H9 (cell line): ENCODE data around the gene RAB39B. TPM values are rescaled to one million over a fixed set of nuclear protein-coding genes. Genes with fewer than 3 reads are reported as not detected.

Experiments used
- DNase-seq: peaks from one replicate; pipeline ENCODE4 v3.0.0-alpha.2; 2017
- H2AFZ ChIP-seq: one replicate; pipeline ENCODE4 v1.6.1; 2013; ENCODE audit warnings: mild to moderate bottlenecking, low read length, control low read depth, moderate library complexity
- H2AK5ac ChIP-seq: 2 replicates; pipeline ENCODE4 v1.6.1; 2013; ENCODE audit warnings: low read length, control low read depth, mixed read lengths; ENCODE audit not compliant: insufficient read length
- H2BK120ac ChIP-seq: one replicate; pipeline ENCODE4 v1.6.1; 2013; ENCODE audit warnings: low read depth, mild to moderate bottlenecking, low read length, control low read depth, inconsistent platforms; ENCODE audit not compliant: poor library complexity, severe bottlenecking
- H2BK12ac ChIP-seq: 2 replicates; pipeline ENCODE4 v1.6.1; 2013; ENCODE audit warnings: low read length, control low read depth, mixed read lengths, low read depth; ENCODE audit not compliant: insufficient read length
- H2BK15ac ChIP-seq: 2 replicates; pipeline ENCODE4 v1.6.1; 2013; ENCODE audit warnings: low read depth, low read length, control low read depth
- H2BK20ac ChIP-seq: one replicate; pipeline ENCODE4 v1.6.1; 2013; ENCODE audit warnings: low read depth, mild to moderate bottlenecking, low read length, control low read depth, inconsistent platforms; ENCODE audit not compliant: poor library complexity, severe bottlenecking
- H2BK5ac ChIP-seq: 2 replicates; pipeline ENCODE4 v1.6.1; 2013; ENCODE audit warnings: low read length, control low read depth, mixed read lengths; ENCODE audit not compliant: insufficient read length
- H3K14ac ChIP-seq: 2 replicates; pipeline ENCODE4 v1.6.1; 2013; ENCODE audit warnings: low read length, control low read depth; ENCODE audit not compliant: insufficient read depth
- H3K18ac ChIP-seq: 2 replicates; pipeline ENCODE4 v1.6.1; 2013; ENCODE audit warnings: low read depth, mild to moderate bottlenecking, mixed read lengths, low read length, control low read depth; ENCODE audit not compliant: insufficient read length
- H3K23ac ChIP-seq: 2 replicates; pipeline ENCODE4 v1.6.1; 2013; ENCODE audit warnings: low read length, control low read depth, mixed read lengths, low read depth; ENCODE audit not compliant: insufficient read length
- H3K23me2 ChIP-seq: 2 replicates; pipeline ENCODE4 v1.6.1; 2013; ENCODE audit warnings: low read depth, mild to moderate bottlenecking, mixed read lengths, low read length, control low read depth; ENCODE audit not compliant: insufficient read length, poor library complexity, severe bottlenecking
- H3K27ac ChIP-seq: 2 replicates; pipeline ENCODE4 v1.5.1; 2013; ENCODE audit warnings: low read length, control low read depth, mixed read lengths, low read depth; ENCODE audit not compliant: insufficient read length
- H3K27me3 ChIP-seq: 2 replicates; pipeline ENCODE4 v1.6.1; 2013; ENCODE audit warnings: low read length, control low read depth, inconsistent platforms; ENCODE audit not compliant: insufficient read depth
- H3K4ac ChIP-seq: 2 replicates; pipeline ENCODE4 v1.6.1; 2013; ENCODE audit warnings: low read depth, mild to moderate bottlenecking, control low read depth, inconsistent platforms, low read length, moderate library complexity
- H3K4me1 ChIP-seq: 2 replicates; pipeline ENCODE4 v1.6.1; 2013; ENCODE audit warnings: low read length, control low read depth, inconsistent platforms; ENCODE audit not compliant: insufficient read depth
- H3K4me2 ChIP-seq: 2 replicates; pipeline ENCODE4 v1.6.1; 2013; ENCODE audit warnings: low read length, control low read depth, mixed read lengths; ENCODE audit not compliant: insufficient read length, insufficient read depth
- H3K56ac ChIP-seq: 2 replicates; pipeline ENCODE4 v1.6.1; 2013; ENCODE audit warnings: low read depth, mild to moderate bottlenecking, mixed read lengths, low read length, control low read depth; ENCODE audit not compliant: insufficient read length
- H3K79me1 ChIP-seq: 2 replicates; pipeline ENCODE4 v1.6.1; 2013; ENCODE audit warnings: low read depth, mild to moderate bottlenecking, moderate library complexity, low read length, control low read depth, inconsistent platforms; ENCODE audit not compliant: insufficient read depth, poor library complexity, severe bottlenecking
- H3K79me2 ChIP-seq: 2 replicates; pipeline ENCODE4 v1.6.1; 2013; ENCODE audit warnings: low read length, control low read depth, inconsistent platforms; ENCODE audit not compliant: insufficient read depth
- H3K9ac ChIP-seq: 2 replicates; pipeline ENCODE4 v1.6.1; 2013; ENCODE audit warnings: low read length, control low read depth, mixed read lengths; ENCODE audit not compliant: insufficient read length; ENCODE audit errors: extremely low read depth
- H3K9me3 ChIP-seq: one replicate; pipeline ENCODE4 v1.6.1; 2013; ENCODE audit warnings: low read depth, low read length, inconsistent platforms; ENCODE audit not compliant: control insufficient read depth
- H3T11ph ChIP-seq: one replicate; pipeline ENCODE4 v1.6.1; 2013; ENCODE audit warnings: mild to moderate bottlenecking, low read length, control low read depth, inconsistent platforms
- H4K20me1 ChIP-seq: one replicate; pipeline ENCODE4 v1.6.1; 2013; ENCODE audit not compliant: control insufficient read depth, insufficient read length, insufficient read depth
- H4K5ac ChIP-seq: 2 replicates; pipeline ENCODE4 v1.6.1; 2013; ENCODE audit warnings: low read depth, mild to moderate bottlenecking, mixed read lengths, low read length, control low read depth; ENCODE audit not compliant: insufficient read length
- H4K8ac ChIP-seq: replicated peaks from 2 replicates; pipeline ENCODE4 v1.6.1; 2013; ENCODE audit warnings: low read length, control low read depth, mixed read lengths, low read depth; ENCODE audit not compliant: insufficient read length
- H4K91ac ChIP-seq: 2 replicates; pipeline ENCODE4 v1.6.1; 2013; ENCODE audit warnings: low read depth, mild to moderate bottlenecking, moderate library complexity, mixed read lengths, low read length, control low read depth; ENCODE audit not compliant: insufficient read length
- H3K27ac Mint-ChIP-seq, 3 experiments: 2 replicates in 2 of 3; 3 replicates in 1 of 3; pipeline ENCODE4 v1.8.0; 2020 to 2021; ENCODE audit warnings: mixed read lengths in 3 of 3, mild to moderate bottlenecking in 1 of 3, moderate library complexity in 1 of 3
- H3K27me3 Mint-ChIP-seq: 2 replicates; pipeline ENCODE4 v1.8.0; 2021; ENCODE audit warnings: low read depth, mild to moderate bottlenecking, moderate library complexity, mixed read lengths
- H3K36me3 Mint-ChIP-seq, 3 experiments: 2 replicates in 2 of 3; 3 replicates in 1 of 3; pipeline ENCODE4 v1.8.0; 2020 to 2021; ENCODE audit warnings: low read depth in 3 of 3, mixed read lengths in 3 of 3; ENCODE audit not compliant: insufficient read depth in 1 of 3
- H3K4me1 Mint-ChIP-seq, 2 experiments: 2 replicates each; pipeline ENCODE4 v1.8.0; 2020; ENCODE audit warnings: mixed read lengths in 2 of 2
- H3K4me3 Mint-ChIP-seq, 2 experiments: 2 replicates in 1 of 2; 3 replicates in 1 of 2; pipeline ENCODE4 v1.8.0; 2020 to 2021; ENCODE audit warnings: mild to moderate bottlenecking in 2 of 2, mixed read lengths in 2 of 2, moderate library complexity in 1 of 2
- H3K9me3 Mint-ChIP-seq, 2 experiments: 2 replicates in 1 of 2; 3 replicates in 1 of 2; pipeline ENCODE4 v1.8.0; 2020; ENCODE audit warnings: mild to moderate bottlenecking in 2 of 2, mixed read lengths in 2 of 2, moderate library complexity in 1 of 2
- CTCF ChIP-seq: fragments of 200-600 bp; sonication (generic); conservative IDR thresholded peaks from 3 replicates; pipeline ENCODE4 v1.8.0; 2021; ENCODE audit warnings: antibody characterized with exemption, mild to moderate bottlenecking
- WGBS: extraction: QIAGEN DNeasy Blood & Tissue Kit; methylation state at CpG from one replicate; pipeline ENCODE4 v1.1.7; 2013; ENCODE audit warnings: missing lambda C conversion rate, low lambda C conversion rate, mixed read lengths; ENCODE audit not compliant: insufficient read length; ENCODE audit errors: extremely low coverage; 5-methylcytosine and 5-hydroxymethylcytosine counted together
- total RNA-seq: library from RNA; stranded (reverse); gene quantifications from 2 replicates; pipeline ENCODE4 v1.2.1, GENCODE V29; 2021

The RAB39B gene
- total RNA-seq, 1 experiment from 2014 or later, result 7.2 TPM

- Histone ChIP-seq H3K4me2 (no peak overlapping the region), H3K14ac (no peak overlapping the region), H2BK20ac (no peak overlapping the region), H2AFZ (no peak overlapping the region), H3K23me2 (peaks cover 3% of the 10 kb centered on the region), H3K27me3 (no peaks in the 10 kb centered on the region), H4K5ac (no peak overlapping the region), H3K4ac (no peak overlapping the region), H3K18ac (no peak overlapping the region), H2BK12ac (no peak overlapping the region), H3K9me3 (peaks cover 49% of the 10 kb centered on the region), H4K91ac (no peak overlapping the region), H4K8ac (no peak overlapping the region), H3K79me1 (no peaks in the 10 kb centered on the region), H3T11ph (no peak overlapping the region), H3K9ac (no peak overlapping the region), H2BK5ac (no peak overlapping the region), H3K56ac (no peak overlapping the region), H4K20me1 (no peaks in the 10 kb centered on the region), H3K27ac (no peak overlapping the region), H3K23ac (no peak overlapping the region), H2BK15ac (no peak overlapping the region), H3K79me2 (peaks cover 7% of the 10 kb centered on the region), H2AK5ac (no peak overlapping the region), H3K4me1 (no peaks in the 10 kb centered on the region), H2BK120ac (no peak overlapping the region)
- Mint-ChIP-seq H3K9me3 (peaks cover 60% of the 10 kb centered on the region in 2 experiments), H3K27ac (no peak overlapping the region), H3K4me3 (no peak overlapping the region), H3K27me3 (peaks cover 3% of the 10 kb centered on the region; the same call in 1 of the 2 replicates), H3K4me1 (peaks cover 8 to 13% of the 10 kb centered on the region in 2 experiments; a peak in 2 of 4 replicates), H3K36me3 (peaks cover 0 to 3% (median 0%) of the 10 kb centered on the region in 3 experiments; a peak in 5 of 7 replicates)
- WGBS, result no CpG with 5 or more reads among the region's 4 CpGs
- TF ChIP-seq CTCF, result no peak
- no peak for DNase-seq
Measured at GRCh38 chrX:155213731-155214130, 50.6 kb downstream of the RAB39B start.
